HCT116 (cell line): ENCODE measurements around the gene SERTAD4. TPM values are rescaled to one million over a fixed set of nuclear protein-coding genes. Genes with fewer than 3 reads are reported as not detected.

Experiments used
- ATAC-seq: fragments of 200-7000 bp; cut with Tn5 transposase; 2 replicates; pipeline ENCODE4 v1.9.1; 2020; ENCODE audit warnings: mild to moderate bottlenecking, moderate library complexity
- BruUV-seq: library from RNA; stranded (reverse); fragments of 400-500 nt; replicated peaks from 2 replicates; lab custom pipeline; 2021; lab: Mats Ljungman, UMichigan
- CTCF ChIA-PET: fragments of 300-600 bp; sonication (Branson Sonifier 250); formaldehyde crosslinking; loops from one replicate; lab custom pipeline; 2021; ENCODE audit warnings: antibody characterized with exemption; lab: Charles Lee
- POLR2A ChIA-PET: fragments of 300-600, 350-600 bp; sonication (Branson Sonifier 250); formaldehyde crosslinking; loops from one replicate; lab custom pipeline; 2021; ENCODE audit warnings: antibody characterized with exemption; lab: Charles Lee
- RAD21 ChIA-PET, 2 experiments: fragments of 300-600 bp; sonication (Branson Sonifier 250); formaldehyde crosslinking; loops; one replicate each; lab custom pipeline; 2023; ENCODE audit warnings: low total read pairs in 2 of 2; ENCODE audit not compliant: uncharacterized antibody in 2 of 2, unreplicated experiment in 2 of 2, low non-redundant PET in 1 of 2; lab: Charles Lee
- DNase-seq: peaks from one replicate; pipeline ENCODE4 v3.0.0-alpha.2; 2010; ENCODE audit warnings: low read depth, low spot score
- H2AFZ ChIP-seq: fragments of 200-600 bp; shearing (Covaris generic), sonication (generic); 2 replicates; pipeline ENCODE4 v1.6.1; 2017; ENCODE audit warnings: low read depth, mixed run types, mixed read lengths, antibody characterized with exemption, low read length; ENCODE audit not compliant: poor library complexity, severe bottlenecking
- H3K27ac ChIP-seq: 2 replicates; pipeline ENCODE4 v1.5.1; 2012; ENCODE audit warnings: low read depth, low read length
- H3K27me3 ChIP-seq: fragments of 200-600 bp; sonication (generic); 2 replicates; pipeline ENCODE4 v1.6.1; 2016; ENCODE audit warnings: mixed run types, low read length, mixed read lengths; ENCODE audit not compliant: insufficient read depth
- H3K36me3 ChIP-seq, 2 experiments: fragments of 200-500 bp in 1 of 2; fragments of 200-600 bp in 1 of 2; sonication (Bioruptor generic) in 1 of 2; sonication (generic) in 1 of 2; 2 replicates each; pipeline versions ENCODE4 v1.5.1 to v1.6.1; 2014 to 2016; ENCODE audit warnings: low read length in 2 of 2, inconsistent platforms in 1 of 2, mixed read lengths in 1 of 2, mixed run types in 1 of 2; ENCODE audit not compliant: insufficient read depth in 2 of 2, control insufficient read depth in 1 of 2
- H3K4me1 ChIP-seq, 2 experiments: fragments of 200-600 bp in 1 of 2; sonication (generic) in 1 of 2; 2 replicates each; pipeline versions ENCODE4 v1.5.1 to v1.6.1; 2012 to 2017; ENCODE audit warnings: low read length in 2 of 2, inconsistent platforms in 1 of 2, mild to moderate bottlenecking in 1 of 2, mixed read lengths in 1 of 2, mixed run types in 1 of 2, moderate library complexity in 1 of 2; ENCODE audit not compliant: insufficient read depth in 2 of 2, control insufficient read depth in 1 of 2
- H3K4me2 ChIP-seq: fragments of 200-600 bp; sonication (generic); 2 replicates; pipeline ENCODE4 v1.6.1; 2017; ENCODE audit warnings: mixed run types, low read length, mixed read lengths
- H3K4me3 ChIP-seq, 2 experiments: fragments of 200-600 bp in 1 of 2; sonication (generic) in 1 of 2; replicated peaks in 1 of 2; 2 replicates each; pipeline ENCODE4 v1.5.1; 2011 to 2016; ENCODE audit warnings: low read length in 2 of 2, control low read depth in 1 of 2, low read depth in 1 of 2, mild to moderate bottlenecking in 1 of 2, mixed read lengths in 1 of 2, mixed run types in 1 of 2
- H3K79me2 ChIP-seq: fragments of 200-600 bp; sonication (generic); 2 replicates; pipeline ENCODE4 v1.6.1; 2017; ENCODE audit warnings: mild to moderate bottlenecking, mixed run types, low read length, moderate library complexity, mixed read lengths; ENCODE audit not compliant: insufficient read depth
- H3K9ac ChIP-seq: fragments of 200-600 bp; sonication (generic); 2 replicates; pipeline ENCODE4 v1.6.1; 2016; ENCODE audit warnings: low read length, mixed read lengths
- H3K9me2 ChIP-seq: fragments of 200-600 bp; sonication (generic), shearing (Covaris generic); 2 replicates; pipeline ENCODE4 v1.6.1; 2017; ENCODE audit warnings: mixed run types, mild to moderate bottlenecking, moderate library complexity; ENCODE audit not compliant: insufficient read depth
- H3K9me3 ChIP-seq, 2 experiments: fragments of 200-500 bp in 1 of 2; fragments of 200-600 bp in 1 of 2; sonication (Bioruptor generic) in 1 of 2; sonication (generic) in 1 of 2; 2 replicates each; pipeline ENCODE4 v1.6.1; 2014 to 2017; ENCODE audit warnings: low read length in 2 of 2, mixed read lengths in 2 of 2, inconsistent platforms in 1 of 2, low read depth in 1 of 2, mild to moderate bottlenecking in 1 of 2, mixed run types in 1 of 2, moderate library complexity in 1 of 2; ENCODE audit not compliant: control insufficient read depth in 1 of 2, insufficient read depth in 1 of 2
- H4K20me1 ChIP-seq: fragments of 200-600 bp; sonication (generic), shearing (Covaris generic); 2 replicates; pipeline ENCODE4 v1.6.1; 2017; ENCODE audit warnings: mixed run types, mild to moderate bottlenecking, moderate library complexity; ENCODE audit not compliant: insufficient read depth
- CEBPB ChIP-seq: IDR thresholded peaks from 2 replicates; pipeline ENCODE4 v1.6.1; 2012; ENCODE audit warnings: low read depth
- EGR1 ChIP-seq: IDR thresholded peaks from 2 replicates; pipeline ENCODE4 v1.6.1; 2012; ENCODE audit warnings: low read depth
- ELF1 ChIP-seq: IDR thresholded peaks from 2 replicates; pipeline ENCODE4 v1.6.1; 2012; ENCODE audit warnings: low read depth, borderline replicate concordance
- EZH2 ChIP-seq: fragments of 200-600 bp; sonication (generic); IDR thresholded peaks from 2 replicates; pipeline ENCODE4 v1.6.1; 2017; ENCODE audit warnings: antibody characterized with exemption, mixed run types
- SIN3A ChIP-seq: IDR thresholded peaks from 2 replicates; pipeline ENCODE4 v1.6.1; 2012; ENCODE audit warnings: low read depth
- SRF ChIP-seq: IDR thresholded peaks from 2 replicates; pipeline ENCODE4 v1.6.1; 2012; ENCODE audit warnings: low read depth
- ZFX ChIP-seq: fragments of 450-650 bp; IDR thresholded peaks from 2 replicates; pipeline ENCODE4 v1.6.1; 2017
- intact Hi-C: fragments of 100-400 bp; cut with micrococcal nuclease; formaldehyde crosslinking; loops from 2 replicates; pipeline ENCODE4 v1.10.0; 2022
- total RNA-seq: library from RNA; stranded (reverse); gene quantifications from one replicate; pipeline ENCODE4 v1.2.1, GENCODE V29; 2021; ENCODE audit not compliant: unreplicated experiment
- TF ChIP-seq, protein P1 (sequence below), 3 experiments: fragments of 200-600 bp in 1 of 3; sonication (generic) in 1 of 3; IDR thresholded peaks in 2 of 3; conservative IDR thresholded peaks in 1 of 3; 2 replicates each; pipeline ENCODE4 v1.5.1; 2012 to 2017; ENCODE audit warnings: low read depth in 2 of 3, low read length in 2 of 3, antibody characterized with exemption in 1 of 3, borderline replicate concordance in 1 of 3, control low read depth in 1 of 3, mild to moderate bottlenecking in 1 of 3, mixed read lengths in 1 of 3, mixed run types in 1 of 3, moderate library complexity in 1 of 3; ENCODE audit not compliant: insufficient read depth in 1 of 3
- TF ChIP-seq, protein P2 (sequence below): IDR thresholded peaks from 2 replicates; pipeline ENCODE4 v1.6.1; 2012; ENCODE audit warnings: low read depth

The SERTAD4 gene
- total RNA-seq, 1 experiment from 2014 or later, result 0.07 TPM

DNA sequence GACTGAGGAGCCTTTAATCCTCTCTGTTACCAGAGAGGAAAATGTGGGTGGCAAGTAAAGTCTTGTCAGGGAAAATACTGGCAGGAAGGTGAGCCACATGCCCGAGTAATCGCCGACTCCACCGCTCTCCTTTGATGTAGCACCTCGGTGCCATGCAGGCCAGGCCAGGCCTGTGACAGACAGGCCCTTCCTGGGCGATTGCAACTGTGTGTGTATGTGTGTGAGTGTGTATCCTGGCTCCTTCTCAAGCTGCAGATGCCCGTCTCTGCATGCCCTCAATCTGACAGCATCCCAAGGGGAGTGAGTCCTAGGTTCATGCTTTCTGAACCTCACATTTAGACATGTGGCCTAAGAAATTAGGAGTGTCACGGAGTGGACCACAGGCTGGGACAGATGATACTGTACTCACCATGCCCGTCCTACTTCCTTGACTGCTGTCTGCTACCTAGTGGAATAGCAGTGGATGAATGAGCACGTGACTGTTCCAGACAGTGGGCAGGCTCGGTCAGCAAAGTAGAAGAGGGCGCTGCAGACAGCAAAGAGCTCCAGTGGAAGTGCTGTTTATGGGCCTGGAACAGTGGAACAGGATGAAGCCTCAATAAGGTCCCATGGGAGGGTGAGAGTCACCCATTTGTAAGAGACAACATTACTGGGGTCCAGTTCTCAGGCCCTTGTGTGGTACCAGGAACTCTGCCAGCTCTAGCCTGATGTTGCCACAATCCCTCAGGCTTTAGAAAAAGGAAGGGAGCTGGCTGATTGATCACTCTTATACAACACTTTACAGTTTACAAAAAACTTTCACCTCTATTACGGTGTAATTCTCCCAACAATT is 25.3 kb downstream of the SERTAD4 start:
- RAD21 ChIA-PET, result no interaction called here
- Histone ChIP-seq H4K20me1 (no peaks in the 10 kb centered on the region), H3K9ac (no peak overlapping the region), H3K4me3 (no peak overlapping the region), H3K9me2 (no peaks in the 10 kb centered on the region), H3K27ac (no peak overlapping the region), H3K4me2 (no peak overlapping the region), H3K27me3 (peaks cover 3% of the 10 kb centered on the region; the same call in 1 of the 2 replicates), H3K4me1 (peaks cover 3 to 6% of the 10 kb centered on the region in 2 experiments; a peak in 2 of 4 replicates), H3K36me3 (no peaks in the 10 kb centered on the region), H2AFZ (peak overlapping the region; percentile 35), H3K9me3 (no peaks in the 10 kb centered on the region), H3K79me2 (no peaks in the 10 kb centered on the region)
- intact Hi-C loops, result no loop called here
- POLR2A ChIA-PET, result interaction anchor here (1.6 kb wide), 1 partner anchor 116 kb away, joined by 5 read pairs; no protein-coding TSS in a partner anchor
- TF ChIP-seq ELF1 (no peak), EGR1 (no peak), EZH2 (no peak), CEBPB (no peak), SRF (no peak), SIN3A (no peak), ZFX (no peak)
- TF ChIP-seq, protein P1, sequence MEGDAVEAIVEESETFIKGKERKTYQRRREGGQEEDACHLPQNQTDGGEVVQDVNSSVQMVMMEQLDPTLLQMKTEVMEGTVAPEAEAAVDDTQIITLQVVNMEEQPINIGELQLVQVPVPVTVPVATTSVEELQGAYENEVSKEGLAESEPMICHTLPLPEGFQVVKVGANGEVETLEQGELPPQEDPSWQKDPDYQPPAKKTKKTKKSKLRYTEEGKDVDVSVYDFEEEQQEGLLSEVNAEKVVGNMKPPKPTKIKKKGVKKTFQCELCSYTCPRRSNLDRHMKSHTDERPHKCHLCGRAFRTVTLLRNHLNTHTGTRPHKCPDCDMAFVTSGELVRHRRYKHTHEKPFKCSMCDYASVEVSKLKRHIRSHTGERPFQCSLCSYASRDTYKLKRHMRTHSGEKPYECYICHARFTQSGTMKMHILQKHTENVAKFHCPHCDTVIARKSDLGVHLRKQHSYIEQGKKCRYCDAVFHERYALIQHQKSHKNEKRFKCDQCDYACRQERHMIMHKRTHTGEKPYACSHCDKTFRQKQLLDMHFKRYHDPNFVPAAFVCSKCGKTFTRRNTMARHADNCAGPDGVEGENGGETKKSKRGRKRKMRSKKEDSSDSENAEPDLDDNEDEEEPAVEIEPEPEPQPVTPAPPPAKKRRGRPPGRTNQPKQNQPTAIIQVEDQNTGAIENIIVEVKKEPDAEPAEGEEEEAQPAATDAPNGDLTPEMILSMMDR (IDR thresholded peaks at IDR 0.05 in 2 of 3, conservative IDR thresholded peaks at IDR 0.05 in 1 of 3; ENCODE audit: borderline replicate concordance in 1 of 3, insufficient read depth in 1 of 3, low read depth in 2 of 3, low read length in 2 of 3), result no peak
- TF ChIP-seq, protein P2, sequence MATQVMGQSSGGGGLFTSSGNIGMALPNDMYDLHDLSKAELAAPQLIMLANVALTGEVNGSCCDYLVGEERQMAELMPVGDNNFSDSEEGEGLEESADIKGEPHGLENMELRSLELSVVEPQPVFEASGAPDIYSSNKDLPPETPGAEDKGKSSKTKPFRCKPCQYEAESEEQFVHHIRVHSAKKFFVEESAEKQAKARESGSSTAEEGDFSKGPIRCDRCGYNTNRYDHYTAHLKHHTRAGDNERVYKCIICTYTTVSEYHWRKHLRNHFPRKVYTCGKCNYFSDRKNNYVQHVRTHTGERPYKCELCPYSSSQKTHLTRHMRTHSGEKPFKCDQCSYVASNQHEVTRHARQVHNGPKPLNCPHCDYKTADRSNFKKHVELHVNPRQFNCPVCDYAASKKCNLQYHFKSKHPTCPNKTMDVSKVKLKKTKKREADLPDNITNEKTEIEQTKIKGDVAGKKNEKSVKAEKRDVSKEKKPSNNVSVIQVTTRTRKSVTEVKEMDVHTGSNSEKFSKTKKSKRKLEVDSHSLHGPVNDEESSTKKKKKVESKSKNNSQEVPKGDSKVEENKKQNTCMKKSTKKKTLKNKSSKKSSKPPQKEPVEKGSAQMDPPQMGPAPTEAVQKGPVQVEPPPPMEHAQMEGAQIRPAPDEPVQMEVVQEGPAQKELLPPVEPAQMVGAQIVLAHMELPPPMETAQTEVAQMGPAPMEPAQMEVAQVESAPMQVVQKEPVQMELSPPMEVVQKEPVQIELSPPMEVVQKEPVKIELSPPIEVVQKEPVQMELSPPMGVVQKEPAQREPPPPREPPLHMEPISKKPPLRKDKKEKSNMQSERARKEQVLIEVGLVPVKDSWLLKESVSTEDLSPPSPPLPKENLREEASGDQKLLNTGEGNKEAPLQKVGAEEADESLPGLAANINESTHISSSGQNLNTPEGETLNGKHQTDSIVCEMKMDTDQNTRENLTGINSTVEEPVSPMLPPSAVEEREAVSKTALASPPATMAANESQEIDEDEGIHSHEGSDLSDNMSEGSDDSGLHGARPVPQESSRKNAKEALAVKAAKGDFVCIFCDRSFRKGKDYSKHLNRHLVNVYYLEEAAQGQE, result no peak
- ATAC-seq (peak; percentile 69), DNase-seq (no peak)
- CTCF ChIA-PET, result no interaction called here
- BruUV-seq, result no TSS peak
